PC-3 (cell line): Measurements from ENCODE around the gene KLHL13.

ENCODE experiments used
- CTCF ChIP-seq: fragments of 300-600 bp; sonication (generic); conservative IDR thresholded peaks from 2 replicates; pipeline ENCODE4 v1.5.1; 2017; ENCODE audit warnings: antibody characterized with exemption, low read depth, mild to moderate bottlenecking, low read length
- EZH2 ChIP-seq: fragments of 300-600 bp; sonication (generic); IDR thresholded peaks from one replicate; pipeline ENCODE4 v1.6.1; 2017; ENCODE audit warnings: antibody characterized with exemption, mild to moderate bottlenecking, low read length; ENCODE audit not compliant: unreplicated experiment
- EZH2phosphoT487 ChIP-seq: fragments of 300-600 bp; sonication (generic); IDR thresholded peaks from 2 replicates; pipeline ENCODE4 v1.6.1; 2018; ENCODE audit warnings: mild to moderate bottlenecking, antibody characterized with exemption, low read length, borderline replicate concordance

- TF ChIP-seq CTCF (no peak), EZH2 (no peak), EZH2phosphoT487 (no peak)
These were observed 120.2 kb downstream of the KLHL13 start for GRCh38 chrX:117996408-117996807.
